GM19351 (cell line): Measurements from ENCODE around the gene R3HDM1.
A peak's percentile ranks its signal among the peaks of the same experiment; 100 is the strongest.
"Not testable (repeated sequence)": the region's sequence is repeated elsewhere in the genome, so short reads cannot be mapped to it uniquely, and the experiment has no call there.

ENCODE experiments used
- ATAC-seq: cut with Tn5 transposase; IDR thresholded peaks from one replicate; pipeline ENCODE4 v1.9.1; 2021; ENCODE audit warnings: mild to moderate bottlenecking, moderate library complexity; ENCODE audit not compliant: unreplicated experiment

R3HDM1 gene

DNA sequence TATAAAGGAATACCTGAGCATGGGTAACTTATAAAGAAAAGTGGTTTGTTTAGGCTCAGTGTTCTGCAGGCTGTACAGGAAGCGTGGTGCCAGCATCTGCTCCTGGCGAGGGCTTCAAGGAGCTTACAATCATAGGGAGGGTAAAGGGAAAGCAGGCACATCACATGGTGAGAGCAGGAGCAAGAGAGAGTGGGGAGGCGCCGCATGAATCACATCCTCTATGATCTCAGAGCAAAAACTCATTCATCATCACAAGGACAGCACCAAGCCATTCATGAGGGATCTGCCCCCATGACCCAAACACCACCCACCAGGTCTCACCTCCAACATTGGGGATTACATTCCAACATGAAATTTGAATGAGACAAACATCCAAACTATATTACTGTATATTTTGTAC lies 32.5 kb downstream of the R3HDM1 start:
- no peak for ATAC-seq

GRCh38 chr2:135570884-135571283 lies 39.6 kb downstream of the R3HDM1 start:
- ATAC-seq, result no peak

GRCh38 chr2:135573620-135574019 lies 42.3 kb downstream of the R3HDM1 start:
- no peak for ATAC-seq

DNA sequence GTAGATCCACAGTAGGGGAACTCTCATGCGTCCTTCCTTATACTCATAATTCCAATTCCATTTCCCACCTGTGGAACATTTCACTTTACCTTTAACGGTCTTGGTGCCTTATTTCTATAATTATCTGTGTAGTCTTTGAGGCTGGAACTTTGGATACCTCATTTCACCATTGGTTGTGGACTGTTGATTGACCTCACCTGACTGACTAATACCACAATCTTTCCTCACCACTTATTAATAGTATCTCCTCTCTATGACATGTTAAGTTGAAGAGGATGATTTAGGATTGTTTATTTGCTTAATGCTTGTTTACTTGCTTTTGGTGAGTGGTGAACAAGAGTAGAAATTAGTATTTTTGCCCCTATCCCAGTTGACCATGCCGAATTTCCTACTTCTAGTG lies 50.0 kb downstream of the R3HDM1 start:
- no peak for ATAC-seq

- no peak for ATAC-seq
These were observed 51.1 kb downstream of the R3HDM1 start for GRCh38 chr2:135582383-135582782.

DNA sequence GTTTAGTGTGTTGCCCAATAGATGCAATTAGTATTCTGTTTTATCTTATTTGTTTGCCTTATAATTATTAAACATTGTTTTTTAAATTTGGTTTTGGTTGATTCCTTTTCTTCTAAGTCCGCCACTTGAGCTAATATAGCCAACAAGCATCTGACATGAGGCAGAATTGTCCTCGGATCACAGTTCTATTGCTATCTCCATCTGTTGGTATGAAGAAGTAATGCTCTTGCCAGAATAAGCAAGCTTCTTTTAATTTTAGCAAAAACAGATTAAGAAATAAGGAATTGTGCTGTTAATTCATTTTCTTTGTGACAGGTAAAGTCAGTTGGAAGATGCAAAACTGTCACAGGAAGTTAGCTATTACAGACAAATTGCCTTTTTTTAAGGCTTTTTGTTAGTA lies 54.3 kb downstream of the R3HDM1 start:
- ATAC-seq, result no peak

DNA sequence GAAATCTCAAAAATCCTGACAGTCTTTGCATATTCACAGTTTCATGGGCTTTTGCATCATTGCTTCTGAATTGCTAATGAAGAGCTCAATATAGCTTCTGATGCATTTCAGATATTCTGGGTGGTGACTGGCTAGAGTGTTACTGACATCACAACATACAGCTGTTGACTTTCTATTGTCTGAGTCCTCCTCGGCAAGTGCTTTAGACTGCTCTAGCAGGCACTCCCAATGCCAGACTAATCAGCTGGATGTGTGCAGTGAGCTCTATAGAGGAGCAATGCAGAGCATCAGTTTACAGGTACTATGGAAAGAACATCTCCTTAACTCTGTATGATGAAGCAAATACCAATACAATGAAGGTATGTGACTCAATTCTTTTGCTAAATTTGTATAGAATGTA lies 54.9 kb downstream of the R3HDM1 start:
- peak; percentile 80 for ATAC-seq

GRCh38 chr2:135587958-135588357 lies 56.7 kb downstream of the R3HDM1 start:
- ATAC-seq, result no peak

- no peak for ATAC-seq
These were observed 59.5 kb downstream of the R3HDM1 start for GRCh38 chr2:135590619-135591260.

DNA sequence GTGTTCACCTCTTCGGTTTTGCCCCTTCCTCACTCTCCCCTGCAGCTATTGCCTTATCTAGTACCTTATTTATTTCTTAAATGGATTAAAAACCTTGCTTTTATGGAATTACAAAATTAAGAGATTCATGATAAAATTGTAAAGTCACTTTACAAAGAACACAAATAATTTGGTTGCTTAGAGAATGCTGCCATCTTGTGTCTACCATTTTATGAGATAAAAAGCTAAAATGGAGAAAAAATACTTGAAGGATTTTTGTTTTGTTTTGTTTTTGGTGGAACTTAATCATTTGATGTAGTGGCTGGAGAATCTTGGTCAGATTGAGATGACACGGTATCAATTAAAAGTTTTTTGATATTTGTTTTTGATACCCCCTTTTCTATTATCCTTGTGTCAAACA lies 69.6 kb downstream of the R3HDM1 start:
- no peak for ATAC-seq

DNA sequence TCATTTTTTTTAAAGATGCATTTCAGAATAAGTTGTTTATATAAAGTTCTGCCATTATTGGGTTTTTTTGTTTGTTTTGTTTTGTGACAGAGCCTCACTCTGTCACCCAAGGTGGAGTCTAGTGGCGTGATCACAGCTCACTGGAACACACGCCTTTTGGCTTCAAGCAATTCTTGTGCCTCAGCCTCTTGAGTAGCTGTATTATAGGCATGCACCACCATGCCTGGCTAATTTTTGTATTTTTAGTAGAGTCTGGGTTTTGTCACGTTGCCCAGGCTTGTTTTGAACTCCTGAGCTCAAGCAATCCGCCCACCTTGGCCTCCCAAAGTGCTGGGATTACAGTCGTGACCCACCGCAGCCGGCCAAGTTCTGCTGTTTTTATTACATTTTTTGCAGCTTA lies 72.3 kb downstream of the R3HDM1 start:
- ATAC-seq, result no peak

DNA sequence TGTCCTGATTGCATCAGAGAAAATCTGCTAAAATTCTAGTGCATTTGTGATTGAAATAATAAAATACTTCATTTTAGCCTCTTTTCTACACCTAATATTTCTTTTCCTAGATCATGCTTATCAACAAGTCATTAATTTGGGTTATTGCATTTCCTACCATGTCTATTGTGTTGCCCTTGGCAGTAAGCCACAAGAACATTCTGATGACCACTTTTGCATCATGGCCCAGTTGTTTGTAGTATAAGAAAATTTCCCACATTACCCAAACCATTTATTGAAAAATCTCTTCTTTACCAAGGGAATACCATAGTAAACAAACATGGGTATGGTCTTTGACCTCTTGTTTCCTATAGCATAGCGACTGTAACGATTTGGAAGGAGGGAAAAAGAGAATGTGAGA lies 76.3 kb downstream of the R3HDM1 start:
- ATAC-seq, result no peak

- ATAC-seq, result no peak
These were observed 81.0 kb downstream of the R3HDM1 start for GRCh38 chr2:135612319-135612718.

GRCh38 chr2:135615404-135615803 lies 84.1 kb downstream of the R3HDM1 start:
- ATAC-seq, result no peak

- no peak for ATAC-seq
These were observed 86.3 kb downstream of the R3HDM1 start for GRCh38 chr2:135617501-135618015.

DNA sequence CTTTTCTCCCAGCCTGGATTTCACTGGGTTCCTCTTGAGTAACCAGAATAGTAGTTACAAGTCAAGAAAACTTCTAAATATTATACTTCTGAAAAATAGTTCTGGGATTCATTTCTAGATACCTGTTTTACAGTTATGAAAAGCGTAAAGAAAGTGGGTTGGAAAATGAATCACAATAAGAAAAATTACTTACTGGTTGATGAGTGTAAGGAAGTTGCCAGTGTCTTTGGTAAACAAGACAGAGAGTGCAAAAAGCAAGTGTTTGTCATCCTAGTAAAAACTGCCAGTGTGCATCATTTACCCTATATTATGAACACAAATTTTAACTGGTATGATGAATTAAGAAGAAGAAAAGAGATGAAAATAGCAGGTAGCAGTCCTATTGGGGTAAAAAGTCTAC lies 88.9 kb downstream of the R3HDM1 start:
- no peak for ATAC-seq

GRCh38 chr2:135629520-135629919 lies 98.2 kb downstream of the R3HDM1 start:
- no peak for ATAC-seq

DNA sequence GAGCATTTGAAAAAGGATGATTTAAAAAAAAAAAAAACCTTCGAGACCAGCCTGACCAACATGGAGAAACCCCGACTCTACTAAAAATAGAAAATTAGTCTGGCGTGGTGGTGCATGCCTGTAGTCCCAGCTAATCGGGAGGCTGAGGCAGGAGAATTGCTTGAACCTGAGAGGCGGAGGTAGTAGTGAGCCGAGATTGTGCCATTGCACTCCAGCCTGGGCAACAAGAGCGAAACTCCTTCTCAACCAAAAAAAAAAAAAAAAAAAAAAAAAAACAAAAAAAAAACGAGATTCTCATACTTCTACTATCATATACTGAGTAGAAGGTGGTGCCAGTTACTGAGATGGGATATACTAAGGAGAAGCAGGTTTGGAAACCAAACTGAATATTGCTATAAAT lies 98.8 kb downstream of the R3HDM1 start:
- ATAC-seq, result not testable (repeated sequence)

GRCh38 chr2:135630488-135630887 lies 99.2 kb downstream of the R3HDM1 start:
- ATAC-seq, result no peak

DNA sequence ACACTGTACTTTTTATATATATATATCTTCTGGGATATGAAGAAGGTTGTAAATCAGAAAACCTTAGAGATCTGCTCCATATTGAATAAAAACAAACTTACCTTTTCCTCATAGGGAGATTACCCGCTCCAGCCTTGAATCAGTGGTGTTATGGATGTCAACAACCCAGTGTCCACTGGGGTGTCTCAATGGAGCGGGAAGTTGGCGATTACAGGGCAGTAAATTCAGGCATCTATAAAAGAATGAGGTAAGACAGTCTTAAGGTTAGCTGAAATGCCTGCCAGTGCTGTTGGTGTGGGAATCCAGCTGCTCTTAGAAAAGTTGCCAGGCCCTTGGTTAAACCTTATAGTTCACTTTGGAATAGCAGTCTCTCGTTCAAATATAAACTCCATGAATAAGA lies 102.3 kb downstream of the R3HDM1 start:
- no peak for ATAC-seq

DNA sequence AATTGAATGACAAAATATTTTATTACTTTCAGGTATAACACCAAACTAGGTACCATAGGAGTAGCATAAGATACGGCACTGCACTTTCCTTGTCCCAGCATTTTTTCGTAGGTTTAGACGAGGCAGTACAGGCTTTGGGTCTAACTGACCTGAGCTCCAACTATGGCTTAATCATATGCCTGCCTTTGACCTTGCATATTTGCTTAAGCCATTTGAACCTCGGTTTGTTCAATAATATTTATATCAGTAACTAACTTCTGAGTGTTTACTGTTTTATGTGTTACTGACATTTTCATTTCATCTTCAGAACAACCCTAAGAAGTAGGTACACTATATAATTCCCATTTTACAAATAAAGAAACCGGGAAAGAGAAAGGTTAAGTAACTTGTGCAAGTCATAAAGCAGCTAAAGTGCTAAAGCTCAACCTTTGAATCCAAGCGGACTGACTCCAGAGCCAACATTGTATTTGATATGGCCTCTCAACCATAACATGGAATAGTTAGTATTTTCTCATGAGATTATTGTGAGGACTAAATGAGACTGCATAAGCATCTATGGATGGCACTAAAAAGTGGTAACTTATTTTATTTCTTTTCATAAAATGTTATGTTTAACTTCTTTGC lies 104.0 kb downstream of the R3HDM1 start:
- ATAC-seq, result no peak

- peak; percentile 24 for ATAC-seq
These were observed 105.7 kb downstream of the R3HDM1 start for GRCh38 chr2:135636982-135637381.
